Measurements from ENCODE around the gene PTPRB.

Gene PTPRB

GRCh38 chr12:70609203-70609602 lies 28.0 kb downstream of the PTPRB start:
- no peak for TF ChIP-seq REST (IDR thresholded peaks at IDR 0.05; ENCODE audit: insufficient read depth in 1 of 2, low read depth in 2 of 2, low read length in 2 of 2)
- TF ChIP-seq TAF1 (IDR thresholded peaks at IDR 0.05; ENCODE audit: borderline replicate concordance, insufficient read depth, low read length): no peak
- no peak for TF ChIP-seq FOXP2 (optimal IDR thresholded peaks at IDR 0.05; ENCODE audit: borderline replicate concordance, extremely low read depth, extremely low read length, insufficient read depth)
- TF ChIP-seq POLR2AphosphoS5 (IDR thresholded peaks at IDR 0.05; ENCODE audit: low read depth, low read length): no peak
- no peak for TF ChIP-seq SIN3A (IDR thresholded peaks at IDR 0.05; ENCODE audit: borderline replicate concordance, insufficient read depth, low read length)

GRCh38 chr12:70608184-70608583 lies 29.0 kb downstream of the PTPRB start:
- no peak for TF ChIP-seq TAF1 (IDR thresholded peaks at IDR 0.05; ENCODE audit: borderline replicate concordance, insufficient read depth, low read length)
- no peak for TF ChIP-seq FOXP2 (optimal IDR thresholded peaks at IDR 0.05; ENCODE audit: borderline replicate concordance, extremely low read depth, extremely low read length, insufficient read depth)
- no peak for TF ChIP-seq POLR2AphosphoS5 (IDR thresholded peaks at IDR 0.05; ENCODE audit: low read depth, low read length)
- TF ChIP-seq REST (IDR thresholded peaks at IDR 0.05; ENCODE audit: insufficient read depth in 1 of 2, low read depth in 2 of 2, low read length in 2 of 2): no peak
- no peak for TF ChIP-seq SIN3A (IDR thresholded peaks at IDR 0.05; ENCODE audit: borderline replicate concordance, insufficient read depth, low read length)

- TF ChIP-seq SIN3A (IDR thresholded peaks at IDR 0.05; ENCODE audit: borderline replicate concordance, insufficient read depth, low read length) (no peak), TAF1 (IDR thresholded peaks at IDR 0.05; ENCODE audit: borderline replicate concordance, insufficient read depth, low read length) (no peak), REST (IDR thresholded peaks at IDR 0.05; ENCODE audit: insufficient read depth in 1 of 2, low read depth in 2 of 2, low read length in 2 of 2) (no peak), POLR2AphosphoS5 (IDR thresholded peaks at IDR 0.05; ENCODE audit: low read depth, low read length) (no peak), FOXP2 (optimal IDR thresholded peaks at IDR 0.05; ENCODE audit: borderline replicate concordance, extremely low read depth, extremely low read length, insufficient read depth) (no peak)
Observed at GRCh38 chr12:70607107-70607506, 30.1 kb downstream of the PTPRB start.

- TF ChIP-seq SIN3A (IDR thresholded peaks at IDR 0.05; ENCODE audit: borderline replicate concordance, insufficient read depth, low read length) (no peak), TAF1 (IDR thresholded peaks at IDR 0.05; ENCODE audit: borderline replicate concordance, insufficient read depth, low read length) (no peak), POLR2AphosphoS5 (IDR thresholded peaks at IDR 0.05; ENCODE audit: low read depth, low read length) (no peak), FOXP2 (optimal IDR thresholded peaks at IDR 0.05; ENCODE audit: borderline replicate concordance, extremely low read depth, extremely low read length, insufficient read depth) (no peak), REST (IDR thresholded peaks at IDR 0.05; ENCODE audit: insufficient read depth in 1 of 2, low read depth in 2 of 2, low read length in 2 of 2) (no peak)
Observed at GRCh38 chr12:70605976-70606375, 31.3 kb downstream of the PTPRB start.

GRCh38 chr12:70604662-70605061 lies 32.6 kb downstream of the PTPRB start:
- TF ChIP-seq SIN3A (IDR thresholded peaks at IDR 0.05; ENCODE audit: borderline replicate concordance, insufficient read depth, low read length): no peak
- TF ChIP-seq POLR2AphosphoS5 (IDR thresholded peaks at IDR 0.05; ENCODE audit: low read depth, low read length): no peak
- TF ChIP-seq TAF1 (IDR thresholded peaks at IDR 0.05; ENCODE audit: borderline replicate concordance, insufficient read depth, low read length): no peak
- TF ChIP-seq REST (IDR thresholded peaks at IDR 0.05; ENCODE audit: insufficient read depth in 1 of 2, low read depth in 2 of 2, low read length in 2 of 2): no peak
- TF ChIP-seq FOXP2 (optimal IDR thresholded peaks at IDR 0.05; ENCODE audit: borderline replicate concordance, extremely low read depth, extremely low read length, insufficient read depth): no peak

All from PFSK-1 (cell line).